ENCODE results near the gene QRICH1.

QRICH1 gene

GRCh38 chr3:49104427-49105291 is 10.8 kb upstream of the QRICH1 start, which contains the start of gene QARS1:
Gene QARS1, minus strand, starts transcription at chr3:49104757. Its CDS starts 24 bp downstream, at chr3:49104733.
- peak within 1 kb of the TSS; percentile 93 for H3K4me3 ChIP-seq (ENCODE audit: low read length)
- TF ChIP-seq, protein P1, sequence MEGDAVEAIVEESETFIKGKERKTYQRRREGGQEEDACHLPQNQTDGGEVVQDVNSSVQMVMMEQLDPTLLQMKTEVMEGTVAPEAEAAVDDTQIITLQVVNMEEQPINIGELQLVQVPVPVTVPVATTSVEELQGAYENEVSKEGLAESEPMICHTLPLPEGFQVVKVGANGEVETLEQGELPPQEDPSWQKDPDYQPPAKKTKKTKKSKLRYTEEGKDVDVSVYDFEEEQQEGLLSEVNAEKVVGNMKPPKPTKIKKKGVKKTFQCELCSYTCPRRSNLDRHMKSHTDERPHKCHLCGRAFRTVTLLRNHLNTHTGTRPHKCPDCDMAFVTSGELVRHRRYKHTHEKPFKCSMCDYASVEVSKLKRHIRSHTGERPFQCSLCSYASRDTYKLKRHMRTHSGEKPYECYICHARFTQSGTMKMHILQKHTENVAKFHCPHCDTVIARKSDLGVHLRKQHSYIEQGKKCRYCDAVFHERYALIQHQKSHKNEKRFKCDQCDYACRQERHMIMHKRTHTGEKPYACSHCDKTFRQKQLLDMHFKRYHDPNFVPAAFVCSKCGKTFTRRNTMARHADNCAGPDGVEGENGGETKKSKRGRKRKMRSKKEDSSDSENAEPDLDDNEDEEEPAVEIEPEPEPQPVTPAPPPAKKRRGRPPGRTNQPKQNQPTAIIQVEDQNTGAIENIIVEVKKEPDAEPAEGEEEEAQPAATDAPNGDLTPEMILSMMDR (conservative IDR thresholded peaks at IDR 0.05; ENCODE audit: low read depth, low read length): no peak
- DNase-seq (ENCODE audit: low read depth): peak; percentile 69

GRCh38 chr3:49104052-49104426 is 10.2 kb upstream of the QRICH1 start:
- TF ChIP-seq, protein P1 (conservative IDR thresholded peaks at IDR 0.05; ENCODE audit: low read depth, low read length): no peak
- DNase-seq (ENCODE audit: low read depth): no peak
- H3K4me3 ChIP-seq (ENCODE audit: low read length): peak overlapping the region; percentile 93

DNA sequence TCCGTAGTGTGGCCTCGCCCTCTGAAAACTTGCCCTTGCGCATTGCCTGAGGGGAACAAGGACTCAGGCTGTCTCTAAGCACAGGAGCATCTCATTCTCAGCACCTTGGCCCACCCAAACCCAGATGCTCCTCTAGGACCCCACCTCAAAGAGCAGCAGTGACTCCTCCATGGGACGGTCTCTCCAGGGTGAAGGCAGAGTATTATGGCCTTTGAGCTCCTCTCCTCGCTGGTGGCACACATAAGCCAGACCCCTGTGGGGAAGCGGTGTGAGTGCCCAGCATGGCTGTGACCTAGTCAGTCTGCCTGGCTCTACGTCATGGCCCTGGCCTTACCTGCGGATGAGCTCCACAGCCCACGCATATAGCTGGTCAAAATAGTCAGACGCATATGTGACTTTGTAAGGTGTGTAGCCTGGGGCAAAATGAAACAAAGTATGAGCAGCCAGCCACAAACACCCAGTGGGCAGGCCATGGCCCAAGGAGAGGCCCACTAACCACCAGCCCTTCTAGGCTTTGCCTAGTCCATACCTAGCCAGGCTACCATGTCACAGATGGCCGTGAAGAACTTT is 6.3 kb upstream of the QRICH1 start:
- TF ChIP-seq, protein P1 (conservative IDR thresholded peaks at IDR 0.05; ENCODE audit: low read depth, low read length): no peak
- H3K4me3 ChIP-seq (ENCODE audit: low read length): no peak overlapping the region
- no peak for DNase-seq (ENCODE audit: low read depth)

- no peak for DNase-seq (ENCODE audit: low read depth)
- no peak overlapping the region for H3K4me3 ChIP-seq (ENCODE audit: low read length)
- TF ChIP-seq, protein P1 (conservative IDR thresholded peaks at IDR 0.05; ENCODE audit: low read depth, low read length): no peak
These were observed 5.2 kb upstream of the QRICH1 start for GRCh38 chr3:49098910-49099630.

DNA sequence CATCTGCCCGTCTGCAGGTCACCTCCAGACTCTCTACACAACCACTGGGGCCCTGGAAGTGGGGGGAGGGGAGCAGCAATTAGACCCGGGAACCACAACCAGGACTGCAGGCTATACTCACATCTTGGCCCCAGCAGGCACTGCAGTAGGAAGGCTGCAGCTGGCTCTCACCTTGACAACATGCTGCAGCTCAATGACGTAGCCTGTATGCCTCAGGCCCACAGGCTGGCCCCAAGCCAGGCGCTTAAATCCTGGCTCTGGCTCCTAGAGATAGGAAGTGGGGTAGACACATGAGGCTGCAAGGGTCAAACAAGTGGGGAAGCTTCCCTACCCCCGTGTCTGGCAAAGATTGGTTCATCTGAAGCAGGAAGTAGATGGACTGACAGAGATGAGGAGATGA is 4.6 kb upstream of the QRICH1 start:
- TF ChIP-seq, protein P1 (conservative IDR thresholded peaks at IDR 0.05; ENCODE audit: low read depth, low read length): no peak
- H3K4me3 ChIP-seq (ENCODE audit: low read length): no peak overlapping the region
- peak; percentile 54 for DNase-seq (ENCODE audit: low read depth)

- peak overlapping the region; percentile 98 for H3K4me3 ChIP-seq (ENCODE audit: low read length)
- peak; percentile 73 for DNase-seq (ENCODE audit: low read depth)
- TF ChIP-seq, protein P1 (conservative IDR thresholded peaks at IDR 0.05; ENCODE audit: low read depth, low read length): no peak
These were observed 676 bp downstream of the QRICH1 start for GRCh38 chr3:49092938-49093852.

Measured in retinal pigment epithelial cell (primary cell).